Transverse colon (tissue), 4 donors: ENCODE results near the gene CYGB.

Experiments
- EP300 ChIP-seq: sonication (generic); formaldehyde crosslinking; IDR thresholded peaks from one replicate; pipeline ENCODE4 v1.6.1; 2017; ENCODE audit warnings: antibody characterized with exemption, low read depth
- POLR2A ChIP-seq: fragments of 450-650 bp; IDR thresholded peaks from one replicate; pipeline ENCODE4 v1.6.1; 2016; ENCODE audit warnings: antibody characterized with exemption, mild to moderate bottlenecking, moderate library complexity
- POLR2AphosphoS5 ChIP-seq, 3 donors: sonication (generic); formaldehyde crosslinking; IDR thresholded peaks; one replicate each; pipeline ENCODE4 v1.6.1; 2016; ENCODE audit warnings: antibody characterized with exemption in 3 of 3
- TF ChIP-seq, protein P1 (sequence below), 5 experiments: fragments of 200-600 bp in 3 of 5; fragments of 450-650 bp in 2 of 5; sonication (generic) in 3 of 5; IDR thresholded peaks; 1 replicate in 2 of 5; 2 replicates in 3 of 5; pipeline ENCODE4 v1.5.1; 2016 to 2017; ENCODE audit warnings: antibody characterized with exemption in 5 of 5, inconsistent platforms in 3 of 5, mild to moderate bottlenecking in 2 of 5, moderate library complexity in 1 of 5

DNA sequence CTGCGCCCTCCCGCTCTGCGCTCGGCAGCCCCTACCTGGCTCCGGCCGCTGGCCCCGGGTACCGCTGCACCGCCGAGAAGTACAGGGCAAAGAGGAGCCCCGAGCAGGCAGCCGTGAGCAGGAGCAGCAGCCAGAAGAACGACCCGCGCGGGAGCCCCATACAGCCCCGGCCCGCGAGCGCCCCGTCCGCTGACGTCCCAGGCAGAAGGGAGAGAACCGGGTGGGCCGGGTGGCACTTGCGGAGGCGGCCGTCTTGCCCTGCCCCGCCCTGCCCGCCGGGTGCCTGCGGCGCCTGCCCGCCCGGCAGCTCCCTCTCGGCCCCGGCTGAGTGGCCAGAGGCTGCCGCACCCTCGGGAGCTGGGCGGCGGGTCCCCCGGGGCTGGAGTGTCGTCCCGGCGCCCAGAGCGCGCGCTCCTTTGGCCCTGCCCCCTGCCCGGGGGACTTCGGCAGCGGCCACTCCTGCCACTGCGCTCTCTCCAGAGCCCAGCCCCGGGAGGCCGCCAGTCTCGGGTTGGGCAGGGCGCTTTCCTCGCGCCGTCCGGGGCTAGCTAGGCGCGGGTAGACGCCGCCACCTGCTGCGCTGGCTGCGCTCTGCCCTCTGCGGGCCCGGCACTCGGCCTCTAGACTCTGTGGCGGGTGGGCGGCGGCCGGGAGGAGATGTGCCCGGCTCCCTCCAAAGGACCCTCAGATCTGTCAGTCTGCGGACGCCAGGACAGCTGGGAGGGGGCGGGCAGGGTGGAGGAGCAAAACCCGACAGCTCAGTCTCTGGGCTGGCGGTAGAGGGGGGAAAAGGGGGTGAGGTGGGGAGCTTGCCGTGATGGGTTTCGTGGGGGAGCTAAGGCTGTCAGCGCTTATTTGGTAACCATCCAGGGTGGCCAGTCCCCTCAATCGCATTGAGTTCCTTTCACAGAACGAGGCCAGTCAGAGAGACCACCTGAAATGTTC lies 48.4 kb upstream of the CYGB start, which contains the start of gene ST6GALNAC2:
- TF ChIP-seq, protein P1, sequence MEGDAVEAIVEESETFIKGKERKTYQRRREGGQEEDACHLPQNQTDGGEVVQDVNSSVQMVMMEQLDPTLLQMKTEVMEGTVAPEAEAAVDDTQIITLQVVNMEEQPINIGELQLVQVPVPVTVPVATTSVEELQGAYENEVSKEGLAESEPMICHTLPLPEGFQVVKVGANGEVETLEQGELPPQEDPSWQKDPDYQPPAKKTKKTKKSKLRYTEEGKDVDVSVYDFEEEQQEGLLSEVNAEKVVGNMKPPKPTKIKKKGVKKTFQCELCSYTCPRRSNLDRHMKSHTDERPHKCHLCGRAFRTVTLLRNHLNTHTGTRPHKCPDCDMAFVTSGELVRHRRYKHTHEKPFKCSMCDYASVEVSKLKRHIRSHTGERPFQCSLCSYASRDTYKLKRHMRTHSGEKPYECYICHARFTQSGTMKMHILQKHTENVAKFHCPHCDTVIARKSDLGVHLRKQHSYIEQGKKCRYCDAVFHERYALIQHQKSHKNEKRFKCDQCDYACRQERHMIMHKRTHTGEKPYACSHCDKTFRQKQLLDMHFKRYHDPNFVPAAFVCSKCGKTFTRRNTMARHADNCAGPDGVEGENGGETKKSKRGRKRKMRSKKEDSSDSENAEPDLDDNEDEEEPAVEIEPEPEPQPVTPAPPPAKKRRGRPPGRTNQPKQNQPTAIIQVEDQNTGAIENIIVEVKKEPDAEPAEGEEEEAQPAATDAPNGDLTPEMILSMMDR (IDR thresholded peaks at IDR 0.05): peak in 4 of 5 experiments; percentile 18 to 55 (median 36)
- no peak for TF ChIP-seq POLR2A
- no peak for TF ChIP-seq POLR2AphosphoS5 (IDR thresholded peaks at IDR 0.05)
- TF ChIP-seq EP300: no peak
